Measurements from ENCODE around the gene ITGAV.

DNA sequence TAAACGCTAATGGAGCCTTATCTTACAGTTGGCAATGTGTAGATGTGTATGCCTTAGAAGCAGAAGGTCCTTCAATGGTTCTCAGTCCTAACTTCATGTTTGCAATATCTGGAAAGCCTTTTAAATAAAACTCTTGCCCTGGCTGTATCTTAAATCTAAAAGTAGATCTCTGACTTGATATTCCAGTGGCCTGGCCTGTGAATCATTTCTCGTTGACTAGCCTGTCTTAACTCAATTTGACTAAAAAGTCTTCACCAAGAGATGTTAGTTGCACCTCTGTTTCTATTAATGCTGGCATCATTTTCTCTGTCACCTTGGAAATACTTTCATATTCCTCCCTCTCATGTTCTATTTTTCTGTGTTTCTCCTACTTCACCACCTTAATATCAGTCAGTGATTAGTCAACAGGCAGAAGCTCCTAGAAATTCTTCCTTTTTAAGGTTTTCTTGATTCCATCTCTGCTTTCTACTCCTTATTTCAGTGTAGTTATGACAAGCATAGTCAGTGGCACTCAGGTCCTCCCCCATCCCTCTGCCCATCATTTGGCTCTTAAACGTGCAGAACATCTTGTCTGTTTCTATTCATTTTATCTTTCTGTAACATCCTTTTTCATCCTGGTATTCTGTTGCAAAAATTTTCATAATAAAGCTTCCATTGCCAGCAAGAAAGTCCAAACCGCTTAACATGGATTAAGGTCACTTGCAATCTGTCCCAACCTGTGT is 4.3 kb downstream of the ITGAV start:
- TF ChIP-seq, protein P1, sequence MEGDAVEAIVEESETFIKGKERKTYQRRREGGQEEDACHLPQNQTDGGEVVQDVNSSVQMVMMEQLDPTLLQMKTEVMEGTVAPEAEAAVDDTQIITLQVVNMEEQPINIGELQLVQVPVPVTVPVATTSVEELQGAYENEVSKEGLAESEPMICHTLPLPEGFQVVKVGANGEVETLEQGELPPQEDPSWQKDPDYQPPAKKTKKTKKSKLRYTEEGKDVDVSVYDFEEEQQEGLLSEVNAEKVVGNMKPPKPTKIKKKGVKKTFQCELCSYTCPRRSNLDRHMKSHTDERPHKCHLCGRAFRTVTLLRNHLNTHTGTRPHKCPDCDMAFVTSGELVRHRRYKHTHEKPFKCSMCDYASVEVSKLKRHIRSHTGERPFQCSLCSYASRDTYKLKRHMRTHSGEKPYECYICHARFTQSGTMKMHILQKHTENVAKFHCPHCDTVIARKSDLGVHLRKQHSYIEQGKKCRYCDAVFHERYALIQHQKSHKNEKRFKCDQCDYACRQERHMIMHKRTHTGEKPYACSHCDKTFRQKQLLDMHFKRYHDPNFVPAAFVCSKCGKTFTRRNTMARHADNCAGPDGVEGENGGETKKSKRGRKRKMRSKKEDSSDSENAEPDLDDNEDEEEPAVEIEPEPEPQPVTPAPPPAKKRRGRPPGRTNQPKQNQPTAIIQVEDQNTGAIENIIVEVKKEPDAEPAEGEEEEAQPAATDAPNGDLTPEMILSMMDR (IDR thresholded peaks at IDR 0.05), result no peak
- no peak for TF ChIP-seq POLR2A (IDR thresholded peaks at IDR 0.05)
- no peak for TF ChIP-seq EP300 (IDR thresholded peaks at IDR 0.05; ENCODE audit: low read depth)
- TF ChIP-seq POLR2AphosphoS5 (IDR thresholded peaks at IDR 0.05), result no peak
